AG04449 (cell line): ENCODE data around the gene REEP2.

ENCODE experiments used
- CTCF ChIA-PET: fragments of 350-600 bp; formaldehyde crosslinking; extraction: SDS; loops from one replicate; lab custom pipeline; 2021; ENCODE audit warnings: antibody characterized with exemption; lab: Yijun Ruan, JAX
- POLR2A ChIA-PET: fragments of 400-600, 350-600 bp; formaldehyde crosslinking; extraction: SDS; loops from one replicate; lab custom pipeline; 2020; ENCODE audit warnings: antibody characterized with exemption, inconsistent platforms; lab: Yijun Ruan, JAX
- DNase-seq: peaks from one replicate; pipeline ENCODE4 v3.0.0-alpha.2; 2010; ENCODE audit warnings: low read depth, low spot score
- H3K4me3 ChIP-seq: 2 replicates; pipeline ENCODE4 v1.5.1; 2011; ENCODE audit warnings: low read depth, mild to moderate bottlenecking, control low read depth, low read length
- CTCF ChIP-seq: IDR thresholded peaks from one replicate; pipeline ENCODE4 v1.5.1; 2011; ENCODE audit warnings: mild to moderate bottlenecking, moderate library complexity, low read length, control low read depth, inconsistent platforms; ENCODE audit not compliant: insufficient read depth; ENCODE audit errors: missing control alignments

The REEP2 gene

GRCh38 chr5:138458384-138458783 is 19.5 kb downstream of the REEP2 start:
- no peak overlapping the region for H3K4me3 ChIP-seq
- no peak for DNase-seq
- TF ChIP-seq CTCF: no peak
- CTCF ChIA-PET: interaction anchor here (1.0 to 19.1 kb wide), 4 partner anchors 6 to 84 kb away, joined by 3 to 407 read pairs (median 105); partner anchors contain the start of gene ETF1
- POLR2A ChIA-PET: interaction anchor here (1.1 kb wide), 1 partner anchor 8 kb away, joined by 3 read pairs; no protein-coding TSS in a partner anchor

- DNase-seq: no peak
- TF ChIP-seq CTCF: no peak
- H3K4me3 ChIP-seq: no peak overlapping the region
- ChIA-PET CTCF (interaction anchor here (1.0 to 19.1 kb wide), 3 partner anchors 7 to 84 kb away, joined by 3 to 407 read pairs (median 207); partner anchors contain the start of gene ETF1), POLR2A (interaction anchor here (1.0 to 1.1 kb wide), 2 partner anchors 8 to 20 kb away, joined by 3 to 4 read pairs; partner anchors contain the start of gene REEP2)
Observed at GRCh38 chr5:138458856-138459255, 20.0 kb downstream of the REEP2 start.

- ChIA-PET POLR2A (interaction anchor here (1.0 kb wide), 1 partner anchor 21 kb away, joined by 4 read pairs; the partner anchor contains the start of gene REEP2), CTCF (interaction anchor here (12.8 to 19.1 kb wide), 2 partner anchors 7 to 42 kb away, joined by 207 to 407 read pairs; no protein-coding TSS in a partner anchor)
- no peak for TF ChIP-seq CTCF
- no peak overlapping the region for H3K4me3 ChIP-seq
- no peak for DNase-seq
Observed at GRCh38 chr5:138459311-138459933, 20.6 kb downstream of the REEP2 start.

- no peak for TF ChIP-seq CTCF
Observed at GRCh38 chr5:138460032-138460693, 21.3 kb downstream of the REEP2 start.

GRCh38 chr5:138461343-138462125 is 22.7 kb downstream of the REEP2 start:
- CTCF ChIA-PET: interaction anchor here (0.8 to 19.1 kb wide), 3 partner anchors 10 to 39 kb away, joined by 3 to 407 read pairs (median 207); no protein-coding TSS in a partner anchor
- POLR2A ChIA-PET: interaction anchor here (1.0 kb wide), 1 partner anchor 108 kb away, joined by 4 read pairs; no protein-coding TSS in a partner anchor
- DNase-seq: no peak
- no peak for TF ChIP-seq CTCF
- no peak overlapping the region for H3K4me3 ChIP-seq

More at GRCh38 chr5:138460032-138460693, 21.3 kb downstream of the REEP2 start:
- CTCF ChIA-PET: interaction anchor here (12.8 to 19.1 kb wide), 2 partner anchors 8 to 41 kb away, joined by 207 to 407 read pairs; no protein-coding TSS in a partner anchor
- POLR2A ChIA-PET: interaction anchor here (1.0 kb wide), 1 partner anchor 21 kb away, joined by 4 read pairs; the partner anchor contains the start of gene REEP2
- DNase-seq: no peak
- H3K4me3 ChIP-seq: no peak overlapping the region
